Stimulated activated CD8-positive, alpha-beta memory T cell treated with anti-CD3 and anti-CD28 coated beads, Interleukin-15, amount 100 ng/mL, for 24 hours (primary cell): Measurements from ENCODE around the gene SOSTDC1.

Source experiments
- DNase-seq: peaks from one replicate; pipeline ENCODE4 v3.0.0-alpha.2; 2020; ENCODE audit warnings: low read depth

Gene SOSTDC1

DNA sequence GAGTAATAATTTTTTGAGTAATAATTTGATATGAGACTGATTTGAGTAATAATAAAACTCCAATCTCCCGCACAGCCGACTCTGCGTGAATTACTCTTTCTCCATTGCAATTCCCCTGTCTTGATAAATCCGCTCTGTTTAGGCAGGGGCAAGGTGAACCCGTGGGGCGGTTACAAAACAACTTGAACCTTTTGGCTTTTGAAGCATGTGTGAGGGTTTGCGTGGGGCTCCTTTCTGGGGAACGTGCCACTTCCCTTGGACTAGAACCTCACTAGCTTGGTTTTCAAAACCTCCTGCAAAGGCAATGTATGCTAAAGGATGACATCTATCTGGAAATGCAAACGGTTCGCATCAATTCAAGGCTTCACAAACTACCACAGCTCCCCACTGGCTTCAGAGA is 45.7 kb downstream of the SOSTDC1 start:
- DNase-seq, result no peak

DNA sequence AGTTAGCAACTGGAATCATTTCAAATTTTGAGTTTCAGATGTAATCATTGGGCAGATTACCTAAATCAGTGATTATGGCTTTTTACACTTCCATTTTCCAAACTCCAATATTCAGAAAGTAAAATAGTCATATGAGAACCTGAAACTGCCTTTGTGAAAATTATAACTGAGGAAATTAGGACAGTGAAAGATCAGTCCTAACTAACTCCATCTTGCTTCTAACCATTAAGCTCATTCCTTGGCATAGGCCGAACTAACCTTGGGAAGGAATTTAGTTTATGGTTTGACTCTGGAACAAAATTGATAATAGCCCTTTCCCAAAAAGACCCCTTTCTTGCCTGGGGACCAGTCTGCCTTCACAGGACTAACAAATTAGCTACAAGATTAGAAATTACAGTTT is 46.4 kb downstream of the SOSTDC1 start:
- no peak for DNase-seq

DNA sequence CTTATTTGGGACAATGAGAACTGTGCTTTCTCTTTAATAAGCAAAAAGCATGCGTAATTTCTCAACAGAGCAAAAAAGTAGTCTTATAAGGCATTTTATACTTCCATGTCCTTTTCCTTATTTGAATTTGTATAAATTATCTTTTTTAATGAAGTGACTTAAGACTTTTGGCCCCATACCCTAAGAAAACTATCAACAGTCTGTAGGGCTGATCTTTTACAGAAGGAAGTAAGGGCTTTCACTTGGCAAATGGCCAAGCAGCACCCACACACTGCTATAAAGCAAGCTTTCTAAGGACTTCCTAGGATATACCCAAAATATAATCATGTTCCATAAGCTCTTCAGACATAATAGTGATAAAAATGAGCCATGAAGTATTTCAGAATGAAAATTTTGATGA is 47.6 kb downstream of the SOSTDC1 start:
- no peak for DNase-seq

DNA sequence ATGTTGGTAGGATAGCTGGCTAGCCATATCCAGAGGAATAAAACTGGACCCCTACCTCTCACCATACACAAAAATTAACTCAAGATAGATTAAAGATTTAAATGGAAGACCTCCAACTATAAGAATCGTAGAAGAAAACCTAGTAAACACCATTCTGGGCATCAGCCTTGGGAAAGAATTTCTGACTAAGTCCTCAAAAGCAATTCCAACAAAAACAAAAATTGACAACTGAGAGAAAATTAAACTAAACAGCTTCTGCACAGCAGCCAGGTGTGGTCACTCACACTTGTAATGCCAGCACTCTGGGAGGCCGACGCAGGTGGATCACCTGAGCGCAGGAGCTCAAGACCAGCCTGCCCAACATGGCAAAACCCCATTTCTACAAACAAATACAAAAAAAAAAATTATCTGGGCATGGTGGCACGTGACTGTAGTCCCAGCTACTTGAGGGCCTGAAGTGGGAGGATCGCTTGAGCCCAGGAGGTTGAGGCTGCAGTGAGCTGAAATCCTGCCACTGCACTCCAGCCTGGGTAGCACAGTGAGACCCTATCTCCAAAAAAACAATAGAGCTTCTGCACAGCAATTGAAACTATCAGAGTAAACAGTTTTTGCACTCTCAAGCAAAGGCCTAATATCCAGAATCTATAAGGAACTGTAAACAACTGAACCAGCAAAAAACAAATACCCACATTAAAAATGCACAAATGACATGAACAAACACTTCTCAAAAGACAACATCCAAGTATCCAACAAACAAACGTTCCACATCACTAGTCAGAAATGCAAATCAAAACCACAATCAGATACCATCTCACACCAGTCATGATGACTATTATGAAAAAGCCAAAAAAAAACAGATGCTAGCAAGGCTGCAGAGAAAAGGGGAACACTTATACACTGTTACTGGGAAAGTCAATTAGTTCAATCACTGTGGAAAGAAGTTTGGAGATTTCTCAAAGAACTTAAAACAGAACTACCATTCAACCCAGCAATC is 49.0 kb downstream of the SOSTDC1 start:
- DNase-seq, result no peak

DNA sequence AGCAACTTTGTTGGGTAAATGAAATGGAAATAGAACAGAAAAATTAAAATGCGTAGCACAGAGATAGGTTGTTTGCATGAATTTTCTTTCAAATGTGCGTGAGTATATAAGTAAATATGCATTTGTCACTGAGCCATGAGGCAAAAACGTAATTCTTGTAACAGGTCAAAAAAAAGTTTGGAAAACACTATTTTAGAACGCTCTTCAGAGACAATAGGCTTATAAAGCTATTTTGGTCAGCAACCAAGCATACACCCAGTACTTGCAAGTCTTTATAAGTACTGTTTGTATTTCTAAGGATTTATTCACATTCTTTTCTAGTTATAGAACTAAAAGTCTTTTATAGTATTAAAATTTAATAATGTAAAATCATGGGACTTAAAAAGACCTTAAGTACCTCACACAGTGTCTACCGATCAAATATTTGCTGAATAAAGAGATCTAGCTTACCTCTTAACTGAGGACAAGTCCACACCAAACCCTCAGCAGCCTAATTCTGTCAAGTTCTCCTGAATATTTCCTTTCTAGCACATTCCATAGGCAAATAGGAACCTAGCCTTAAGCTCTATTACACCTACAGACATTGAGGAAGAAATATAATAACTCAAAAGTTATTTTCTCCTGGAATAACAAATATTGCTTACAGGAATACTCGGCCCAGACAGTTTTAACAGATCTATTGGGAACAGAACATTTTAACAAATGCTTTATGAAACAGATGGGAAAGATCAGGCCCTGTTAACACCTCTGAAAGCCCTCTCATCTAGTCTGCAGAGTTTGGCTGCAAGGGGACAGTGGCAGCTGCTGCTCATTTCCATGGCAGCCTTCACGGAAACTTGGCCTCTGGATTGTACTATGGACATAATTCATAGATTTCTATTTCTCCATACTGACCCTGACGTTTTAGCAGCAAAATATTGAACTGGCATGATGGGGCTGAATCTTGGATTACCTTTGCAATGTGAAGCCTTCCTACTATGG is 53.0 kb downstream of the SOSTDC1 start:
- DNase-seq, result no peak
